ENCODE data around the gene HTT-AS. TPM values are rescaled to one million over a fixed set of nuclear protein-coding genes. Genes with fewer than 3 reads are reported as not detected.

The HTT-AS gene
- total RNA-seq, 2 experiments from 2014 or later = not detected

Other genes starting within 250 kb of the HTT-AS start
- 100 to 1,000 TPM; 196 to 206 TPM for gene ADD1, start 230.7 kb downstream of the HTT-AS start, total RNA-seq
- 100 to 1,000 TPM in 1 of 2 experiments, 10 to 100 TPM in 1; 86.8 to 106 TPM for gene NOP14, start 111.1 kb downstream of the HTT-AS start, total RNA-seq
- 1 to 10 TPM; 2.4 to 2.5 TPM for gene GRK4, start 111.0 kb downstream of the HTT-AS start, total RNA-seq
- gene HTT, start 143 bp upstream of the HTT-AS start, total RNA-seq = 100 to 1,000 TPM in 1 of 2 experiments, 10 to 100 TPM in 1; 80.1 to 127 TPM
- under 1 TPM; 0.46 to 0.69 TPM for gene MSANTD1, start 174.6 kb upstream of the HTT-AS start, total RNA-seq
- gene RGS12, start 218.5 kb upstream of the HTT-AS start, total RNA-seq = 1 to 10 TPM; 8.0 to 9.4 TPM

All from activated CD4-positive, alpha-beta T cell treated with anti-CD3 and anti-CD28 coated beads for 36 hours (primary cell).